NCI-H510A (cell line): ENCODE data around the gene SLC39A3.

Source experiments
- DNase-seq: peaks from one replicate; lab custom pipeline; 2025; lab: John Stamatoyannopoulos, UW

The SLC39A3 gene

DNA sequence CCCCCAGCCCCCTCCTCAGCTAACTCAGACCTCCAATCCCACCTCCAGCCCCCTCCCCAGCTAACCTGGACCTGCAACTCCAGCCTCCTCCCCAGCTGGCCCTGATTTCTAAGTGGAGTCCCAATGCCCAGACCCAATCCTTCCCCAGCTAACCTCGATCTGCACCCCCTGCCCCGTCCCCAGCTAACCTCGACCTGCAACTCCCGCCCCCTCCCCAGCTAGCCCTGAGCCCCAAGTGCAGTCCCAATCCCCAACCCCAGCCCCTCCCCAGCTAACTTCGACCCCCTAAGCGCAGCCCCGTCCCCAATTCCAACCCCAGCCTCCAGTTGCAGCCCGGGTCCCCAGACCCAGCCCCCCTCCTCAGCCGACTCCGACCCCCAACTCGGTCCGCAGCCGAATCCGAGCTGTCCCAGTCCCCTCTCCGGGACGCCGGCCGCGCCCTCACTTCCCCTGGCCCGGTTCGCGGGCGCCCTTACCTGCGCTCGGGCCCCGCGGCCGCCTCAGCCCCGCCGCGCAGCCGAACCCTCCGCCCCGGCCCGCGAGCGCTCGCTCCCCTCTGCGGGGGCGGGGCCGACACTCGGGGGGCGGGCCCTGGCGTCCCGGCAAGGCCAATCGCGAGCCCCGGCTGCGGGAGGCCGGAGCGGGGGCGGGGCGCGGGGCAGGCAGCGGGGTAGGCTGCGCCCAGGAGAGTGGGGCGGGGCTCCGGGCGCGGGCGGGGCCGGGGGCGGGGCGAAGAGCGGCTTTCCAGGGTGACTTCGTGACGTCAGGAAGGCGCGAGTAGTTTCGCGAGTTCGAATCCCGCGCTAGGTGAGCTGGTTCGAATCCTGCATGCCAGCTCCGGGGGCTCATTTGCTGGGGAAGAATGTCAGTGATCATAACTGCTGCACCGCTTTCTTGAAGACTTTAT is 37.4 kb downstream of the SLC39A3 start, which contains the start of gene GNG7:
GNG7 (minus strand) TSS at position 525 of the 907 bp plus-strand sequence. CDS start 182,006 bp downstream, outside the sequence.
- DNase-seq: no peak

DNA sequence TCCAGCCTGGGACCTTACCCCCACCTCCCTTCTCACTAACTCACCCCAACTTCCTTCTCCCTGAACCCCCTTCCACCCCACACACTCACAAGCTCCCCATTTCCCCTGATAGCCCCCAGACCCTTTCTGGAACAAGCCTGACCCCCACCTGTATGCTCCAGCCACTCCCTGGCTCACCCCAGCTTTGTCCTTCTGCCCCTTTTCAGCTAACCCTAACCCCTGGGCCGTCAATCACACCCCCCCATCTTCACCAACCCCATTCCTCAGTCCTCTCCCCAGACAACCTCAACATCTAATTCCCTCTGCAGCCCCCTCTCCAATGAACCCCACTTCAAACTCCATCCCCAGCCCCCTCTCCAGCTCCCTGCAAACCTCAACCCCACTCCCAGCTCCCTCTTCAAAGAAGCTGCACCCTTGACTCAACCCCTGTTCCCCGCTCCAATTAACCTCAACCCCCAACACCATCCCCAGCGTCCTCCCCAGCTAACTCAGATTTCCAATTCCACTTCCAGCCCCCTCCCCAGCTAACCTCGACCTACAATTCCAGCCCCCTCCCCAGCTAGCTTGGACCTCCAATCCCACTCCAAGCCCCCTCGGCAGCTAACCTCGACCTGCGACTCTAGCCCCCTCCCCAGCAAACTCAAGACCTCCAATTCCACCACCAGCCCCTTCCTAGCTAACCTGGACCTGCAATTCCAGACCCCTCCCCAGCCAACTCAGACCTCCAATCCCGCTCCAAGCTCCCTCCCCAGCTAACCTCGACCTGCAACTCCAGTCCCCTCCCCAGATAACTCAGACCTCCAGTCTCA is 38.3 kb downstream of the SLC39A3 start:
- no peak for DNase-seq

DNA sequence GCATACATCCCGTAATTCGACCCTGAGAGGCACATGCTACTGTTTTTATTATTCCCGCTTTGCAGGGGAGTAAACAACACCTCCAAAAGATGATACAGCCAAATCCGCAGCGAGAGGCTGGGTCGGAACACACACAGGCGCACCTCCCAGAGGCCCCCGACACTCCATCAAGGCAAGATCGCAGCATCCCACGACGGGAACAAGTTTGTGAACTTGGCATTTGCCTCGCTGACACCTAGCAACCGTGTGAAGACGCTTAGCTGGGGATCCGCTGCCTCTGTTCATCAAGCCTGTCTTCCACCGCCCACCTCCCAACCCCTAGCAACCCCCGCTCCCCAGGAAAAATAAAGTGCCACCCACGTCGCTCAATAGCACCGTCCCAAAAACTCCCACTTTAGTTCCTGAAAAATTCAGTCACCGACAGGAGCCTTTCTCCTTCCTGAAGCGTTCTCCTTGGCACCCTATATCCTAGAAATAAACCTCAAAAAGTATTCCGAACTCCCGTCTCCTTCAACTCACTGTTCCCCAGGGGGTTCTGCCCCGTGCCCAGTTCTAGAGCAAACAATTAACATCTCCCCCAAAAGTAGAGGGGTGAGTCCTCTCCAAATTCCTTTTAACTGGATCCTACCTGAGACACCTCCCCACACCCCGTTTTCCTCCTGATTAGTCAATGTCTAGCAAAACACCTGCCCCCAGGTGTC is 39.0 kb downstream of the SLC39A3 start:
- DNase-seq: no peak

DNA sequence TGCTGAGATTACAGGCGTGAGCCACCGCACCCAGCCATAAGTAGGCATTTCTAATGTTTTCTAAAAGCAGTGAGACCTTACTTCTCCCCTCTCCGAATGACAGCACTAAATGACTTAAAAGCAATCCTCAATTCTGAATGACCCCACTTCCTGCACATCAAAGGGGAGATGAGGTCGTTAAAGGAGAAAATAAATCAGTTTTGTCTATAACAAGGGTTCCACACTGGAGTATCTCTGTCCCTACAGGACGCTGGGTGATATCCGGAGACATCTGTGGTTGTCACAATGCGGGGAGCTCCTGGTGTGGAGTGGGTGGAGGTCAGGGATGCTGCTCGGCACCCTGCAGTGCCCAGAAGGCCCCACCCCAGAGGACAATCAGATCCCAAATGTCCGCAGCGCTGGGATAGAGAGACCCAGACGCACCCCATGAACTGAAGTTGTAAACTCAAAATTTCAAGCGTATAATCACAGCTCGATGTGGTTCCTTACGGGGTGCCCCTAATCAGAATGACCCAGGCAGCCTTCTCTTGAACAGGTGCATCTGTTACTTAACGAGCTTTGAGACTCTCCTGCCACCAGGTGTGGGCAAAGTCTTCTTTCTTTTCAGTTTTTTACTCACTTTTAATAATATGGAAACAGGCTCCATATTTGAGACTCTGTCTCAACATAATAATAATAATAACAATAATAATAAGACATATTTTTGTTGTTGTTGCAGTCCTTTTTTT is 40.2 kb downstream of the SLC39A3 start:
- DNase-seq: no peak

DNA sequence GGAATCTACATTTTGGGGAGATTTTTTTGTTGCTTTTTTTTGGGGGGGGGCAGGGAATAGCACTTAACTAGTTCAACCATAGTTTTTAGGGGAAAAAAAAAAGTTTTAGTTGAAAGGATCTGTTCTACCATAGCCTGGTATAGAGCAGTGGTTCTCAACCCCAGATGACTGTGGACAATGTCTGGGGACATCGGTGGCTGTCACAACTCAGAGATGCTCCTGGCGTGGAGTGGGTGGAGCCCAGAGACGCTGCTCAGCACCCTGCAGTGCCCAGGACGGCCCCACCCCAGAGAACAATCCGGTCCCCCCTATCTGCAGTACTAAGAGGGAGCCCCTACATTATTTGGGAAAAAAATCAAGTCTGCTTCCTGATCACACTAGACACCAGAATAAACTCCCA is 45.6 kb downstream of the SLC39A3 start:
- DNase-seq: no peak

DNA sequence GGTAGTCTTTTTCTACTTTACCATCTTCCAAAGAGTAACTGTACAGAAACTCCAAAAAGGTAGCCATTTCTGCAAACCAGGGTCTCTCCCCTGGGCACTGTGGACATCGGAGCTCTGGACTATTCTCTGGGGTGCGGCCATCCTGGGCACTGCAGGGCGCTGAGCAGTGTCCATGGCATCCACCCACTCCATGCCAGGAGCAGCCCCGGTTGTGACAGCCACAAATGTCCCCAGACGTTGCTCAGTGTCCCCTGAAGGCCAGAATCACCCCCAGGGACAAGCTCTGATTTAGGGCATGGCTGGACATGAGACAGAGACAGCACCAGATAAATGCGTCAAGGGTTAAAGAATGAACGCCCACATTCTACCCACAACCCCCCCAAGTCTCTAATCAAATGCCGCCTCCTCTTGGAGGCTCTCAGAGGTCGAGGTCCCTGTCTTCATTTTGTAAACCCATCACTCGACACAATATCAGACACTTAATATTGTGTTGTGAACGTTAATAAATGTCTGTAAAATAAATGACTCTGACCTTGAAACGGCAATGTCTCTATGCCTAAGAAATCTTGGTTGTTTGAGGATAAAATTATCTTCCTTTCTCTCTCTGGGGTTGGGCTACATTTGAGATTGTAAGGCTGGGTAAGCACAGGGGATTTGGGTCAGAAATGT is 46.2 kb downstream of the SLC39A3 start:
- no peak for DNase-seq

DNA sequence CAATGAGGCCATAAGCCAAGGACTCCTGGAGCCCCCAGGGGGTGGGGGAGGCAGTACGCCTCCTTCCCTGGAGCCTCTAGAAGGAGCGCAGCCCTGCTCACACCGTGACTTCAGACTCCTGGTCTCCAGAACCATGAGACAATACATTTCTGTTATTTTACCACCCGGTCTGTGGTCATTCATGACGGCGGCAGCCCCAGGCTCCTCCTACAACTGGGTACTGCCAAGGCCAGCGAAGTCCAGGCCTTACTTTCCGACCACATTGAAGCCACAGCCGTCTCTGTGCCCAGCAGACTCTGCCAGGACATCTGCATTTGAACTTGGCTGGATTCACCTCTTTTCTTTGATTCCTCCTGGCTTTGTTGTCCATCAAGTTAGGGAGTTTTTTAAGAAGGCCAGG is 47.9 kb downstream of the SLC39A3 start:
- no peak for DNase-seq

DNA sequence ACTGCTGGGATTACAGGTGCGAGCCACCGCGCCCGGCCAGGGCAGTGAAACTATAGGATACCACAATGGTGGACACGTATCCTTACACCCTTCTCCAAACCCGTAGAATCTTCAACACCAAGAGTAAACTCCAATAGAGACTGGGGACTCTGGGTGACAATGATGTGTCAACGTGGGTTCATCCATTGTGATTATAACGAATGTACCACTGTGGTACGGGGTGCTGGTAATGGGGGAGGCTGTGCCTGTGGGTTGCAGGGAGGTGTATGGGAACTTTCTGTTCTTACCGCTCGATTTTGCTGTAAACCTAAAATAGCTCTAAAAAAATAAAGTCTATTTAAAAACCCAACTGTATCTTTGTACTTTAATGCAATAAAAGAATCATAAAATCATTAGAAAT is 49.0 kb downstream of the SLC39A3 start:
- DNase-seq: no peak

DNA sequence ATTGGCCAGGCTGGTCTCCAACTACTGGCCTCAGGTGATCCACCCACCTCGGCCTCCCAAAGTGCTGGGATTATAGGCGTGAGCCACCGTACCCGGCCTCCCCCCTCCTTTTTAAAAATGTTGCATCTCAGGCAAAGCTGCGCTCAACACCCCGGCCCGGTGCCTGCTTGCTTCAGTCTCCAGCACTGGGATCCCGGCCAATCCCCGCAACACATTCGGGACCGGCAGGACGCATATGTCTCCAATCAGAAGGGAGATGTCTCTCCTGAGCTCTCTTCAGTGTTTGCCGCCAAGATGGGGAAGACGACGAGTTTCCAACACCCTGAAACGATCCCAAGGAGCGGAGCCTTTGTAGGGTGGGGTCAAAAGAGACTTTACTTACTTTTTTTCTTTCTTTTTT is 53.5 kb downstream of the SLC39A3 start:
- DNase-seq: no peak

DNA sequence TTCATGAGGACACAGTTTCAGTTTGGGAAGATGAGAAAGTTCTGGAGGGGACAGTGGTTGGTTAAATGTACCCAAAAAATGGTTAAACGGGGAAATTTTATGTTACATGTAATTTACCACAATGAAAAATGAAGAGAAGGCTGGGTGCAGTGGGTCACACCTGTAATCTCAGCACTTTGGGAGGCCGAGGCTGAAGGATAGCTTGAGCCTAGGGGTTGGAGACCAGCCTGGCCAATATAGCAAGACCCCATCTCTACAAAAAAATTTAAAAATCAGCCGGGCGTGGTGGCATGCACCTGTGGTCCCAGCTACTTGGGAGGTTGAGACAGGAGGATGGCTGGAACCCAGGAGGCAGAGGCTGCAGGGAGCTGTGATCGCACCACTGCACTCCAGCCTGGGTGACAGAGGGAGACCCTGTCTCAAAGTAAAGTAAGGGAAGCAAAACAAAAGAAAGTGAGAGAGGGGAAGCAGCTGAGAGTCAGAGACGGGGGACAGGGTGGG is 54.6 kb downstream of the SLC39A3 start:
- DNase-seq: no peak

DNA sequence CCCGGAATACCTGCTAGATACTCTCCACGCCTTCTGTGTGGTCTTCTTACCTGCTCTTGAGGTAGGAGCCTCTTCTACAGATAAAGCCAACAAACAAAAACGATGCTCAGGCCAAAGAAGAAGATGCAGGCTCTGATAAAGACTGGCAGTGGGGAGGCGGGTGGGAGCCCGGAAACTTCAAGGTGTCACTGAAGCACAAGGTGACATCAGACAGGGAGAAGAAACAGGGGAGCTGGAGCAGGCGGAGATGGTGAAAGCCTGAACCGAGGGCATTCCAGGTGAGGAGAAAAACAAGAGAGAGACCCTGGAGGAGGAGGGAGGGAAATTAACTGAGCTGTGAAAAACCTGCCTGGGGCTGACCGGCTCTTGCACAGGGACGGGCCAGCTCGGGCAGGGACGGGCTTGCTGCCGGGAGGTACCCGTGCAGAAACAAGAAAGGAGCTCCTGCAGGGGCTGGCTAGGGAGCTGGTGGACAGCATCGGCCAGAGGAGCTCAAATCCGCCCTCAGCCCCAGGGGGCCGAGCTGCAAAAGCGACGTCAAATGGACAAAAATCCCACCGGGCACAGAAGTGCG is 56.3 kb downstream of the SLC39A3 start:
- DNase-seq: no peak
